Right kidney (tissue), 1 donor: Measurements from ENCODE around the gene SIDT2.

Source experiments
- DNase-seq: peaks from one replicate; pipeline ENCODE4 v3.0.0-alpha.2; 2016

The SIDT2 gene

GRCh38 chr11:117222991-117223740 lies 44.6 kb downstream of the SIDT2 start:
- DNase-seq, result no peak

GRCh38 chr11:117223741-117224689 lies 45.5 kb downstream of the SIDT2 start:
- DNase-seq, result no peak

GRCh38 chr11:117225553-117226170 lies 47.1 kb downstream of the SIDT2 start:
- DNase-seq, result no peak

- DNase-seq, result peak; percentile 44
These were observed 48.1 kb downstream of the SIDT2 start for GRCh38 chr11:117226388-117227385.

GRCh38 chr11:117228091-117228490 lies 49.5 kb downstream of the SIDT2 start:
- DNase-seq, result no peak

- DNase-seq, result no peak
These were observed 50.9 kb downstream of the SIDT2 start for GRCh38 chr11:117229411-117229810.

GRCh38 chr11:117229931-117230285 lies 51.4 kb downstream of the SIDT2 start:
- no peak for DNase-seq

GRCh38 chr11:117230286-117230961 lies 51.9 kb downstream of the SIDT2 start:
- no peak for DNase-seq

- DNase-seq, result no peak
These were observed 52.7 kb downstream of the SIDT2 start for GRCh38 chr11:117230999-117231841.

GRCh38 chr11:117231842-117232091 lies 53.2 kb downstream of the SIDT2 start, which contains the start of gene PCSK7:
Gene PCSK7, minus strand, starts transcription at chr11:117232073. Its CDS starts 2,229 bp downstream, at chr11:117229844.
- peak; percentile 43 for DNase-seq

GRCh38 chr11:117232092-117232878 lies 53.7 kb downstream of the SIDT2 start, which contains the start of gene RNF214:
Gene RNF214, plus strand, starts transcription at chr11:117232671. Its CDS starts 1,602 bp downstream, at chr11:117234273.
- DNase-seq, result peak; percentile 92

- DNase-seq, result peak; percentile 50
These were observed 54.4 kb downstream of the SIDT2 start for GRCh38 chr11:117232911-117233409.

- DNase-seq, result no peak
These were observed 59.7 kb downstream of the SIDT2 start for GRCh38 chr11:117238221-117238620.

GRCh38 chr11:117239295-117239694 lies 60.8 kb downstream of the SIDT2 start:
- DNase-seq, result no peak
